Brain microvascular endothelial cell (primary cell): ENCODE results near the gene BAHD1.

Experiments used
- DNase-seq: peaks from one replicate; pipeline ENCODE4 v3.0.0-alpha.2; 2020
- H3K27ac ChIP-seq: fragments of 250-450 bp; sonication (Bioruptor Pico); 2 replicates; pipeline ENCODE4 v1.5.1; 2020; ENCODE audit warnings: mild to moderate bottlenecking, moderate library complexity
- H3K27me3 ChIP-seq: fragments of 250-450 bp; sonication (Bioruptor Pico); replicated peaks from 2 replicates; pipeline ENCODE4 v1.5.1; 2020; ENCODE audit warnings: mild to moderate bottlenecking
- H3K36me3 ChIP-seq: fragments of 250-450 bp; sonication (Bioruptor Pico); replicated peaks from 2 replicates; pipeline ENCODE4 v1.5.1; 2020; ENCODE audit warnings: mild to moderate bottlenecking
- H3K4me3 ChIP-seq: 2 replicates; pipeline ENCODE4 v1.5.1; 2011; ENCODE audit warnings: low read depth, mild to moderate bottlenecking, control low read depth, low read length, moderate library complexity
- CTCF ChIP-seq: IDR thresholded peaks from 2 replicates; pipeline ENCODE4 v1.5.1; 2011; ENCODE audit warnings: low read depth, mild to moderate bottlenecking, moderate library complexity, low read length, control low read depth, inconsistent platforms; ENCODE audit errors: missing control alignments
- in situ Hi-C: cut with HindIII; loops from 2 replicates; pipeline ENCODE4 v1.10.0; 2017; ENCODE audit warnings: low sequenced_read_pairs, low pct_ligation_motif_present

The BAHD1 gene

GRCh38 chr15:40439960-40440742 is 602 bp upstream of the BAHD1 start:
- H3K4me3 ChIP-seq: peak overlapping the region; percentile 50
- in situ Hi-C loops: no loop called here
- H3K36me3 ChIP-seq: no peaks in the 10 kb centered on the region
- no peak overlapping the region for H3K27ac ChIP-seq
- DNase-seq: peak; percentile 29
- peak; percentile 1 for TF ChIP-seq CTCF
- H3K27me3 ChIP-seq: peaks cover 29% of the 10 kb centered on the region

- no peaks in the 10 kb centered on the region for H3K36me3 ChIP-seq
- H3K27ac ChIP-seq: no peak overlapping the region
- in situ Hi-C loops: no loop called here
- peak overlapping the region; percentile 61 for H3K4me3 ChIP-seq
- peak; percentile 8 for TF ChIP-seq CTCF
- DNase-seq: no peak
- peaks cover 13% of the 10 kb centered on the region for H3K27me3 ChIP-seq
Observed at GRCh38 chr15:40441565-40442531, 1.1 kb downstream of the BAHD1 start.

GRCh38 chr15:40443255-40443654 is 2.5 kb downstream of the BAHD1 start:
- H3K27me3 ChIP-seq: no peaks in the 10 kb centered on the region
- in situ Hi-C loops: no loop called here
- DNase-seq: no peak
- H3K27ac ChIP-seq: no peak overlapping the region
- no peak for TF ChIP-seq CTCF
- no peak overlapping the region for H3K4me3 ChIP-seq
- no peaks in the 10 kb centered on the region for H3K36me3 ChIP-seq

DNA sequence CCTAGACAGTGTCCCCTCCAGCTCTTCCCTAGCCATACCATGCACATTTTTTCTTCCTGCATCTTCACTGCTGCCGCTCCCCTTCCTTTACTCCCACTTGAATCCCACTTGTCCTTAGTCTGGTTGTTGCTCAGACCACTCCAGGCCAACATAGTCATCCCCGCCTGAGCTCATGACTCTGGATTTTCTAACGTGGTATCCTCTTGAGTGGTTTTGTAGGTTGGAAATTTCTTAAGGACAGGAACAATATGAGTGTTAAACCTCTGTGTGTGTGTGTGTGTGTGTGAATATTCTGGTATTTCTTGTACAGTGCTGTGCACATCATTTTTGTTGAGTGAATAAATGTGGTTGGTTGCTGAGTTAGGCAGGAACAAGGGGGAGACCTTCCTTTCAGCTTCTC is 3.1 kb downstream of the BAHD1 start:
- TF ChIP-seq CTCF: no peak
- Histone ChIP-seq H3K4me3 (no peak overlapping the region), H3K27ac (no peak overlapping the region), H3K27me3 (no peaks in the 10 kb centered on the region), H3K36me3 (no peaks in the 10 kb centered on the region)
- in situ Hi-C loops: no loop called here
- no peak for DNase-seq

- H3K27ac ChIP-seq: no peak overlapping the region
- no peaks in the 10 kb centered on the region for H3K27me3 ChIP-seq
- no peak for TF ChIP-seq CTCF
- DNase-seq: no peak
- H3K36me3 ChIP-seq: no peaks in the 10 kb centered on the region
- H3K4me3 ChIP-seq: no peak overlapping the region
- in situ Hi-C loops: no loop called here
Observed at GRCh38 chr15:40444736-40445135, 4.0 kb downstream of the BAHD1 start.
